Measurements from ENCODE around the gene PKM.

DNA sequence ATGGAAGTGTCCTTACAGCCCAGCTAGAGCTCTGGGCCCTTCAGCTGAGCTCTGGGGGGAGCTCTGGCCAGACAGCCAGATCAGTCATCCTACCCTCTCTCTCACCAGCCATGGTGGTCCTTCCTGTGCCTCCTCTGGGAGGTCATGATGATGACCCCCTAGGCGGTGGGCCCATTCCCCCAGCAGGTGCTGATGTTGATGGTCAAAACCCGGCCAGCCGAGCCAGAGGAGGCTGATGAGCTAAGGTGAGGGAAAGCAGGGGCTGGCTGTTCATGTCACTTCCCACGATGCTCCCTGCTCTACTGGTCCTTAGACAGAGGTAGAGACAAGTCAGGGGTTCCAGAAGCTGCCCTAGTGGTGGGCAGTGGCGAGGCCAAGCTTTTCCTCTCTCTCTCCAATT lies 68.4 kb downstream of the PKM start:
- TF ChIP-seq, protein P1, sequence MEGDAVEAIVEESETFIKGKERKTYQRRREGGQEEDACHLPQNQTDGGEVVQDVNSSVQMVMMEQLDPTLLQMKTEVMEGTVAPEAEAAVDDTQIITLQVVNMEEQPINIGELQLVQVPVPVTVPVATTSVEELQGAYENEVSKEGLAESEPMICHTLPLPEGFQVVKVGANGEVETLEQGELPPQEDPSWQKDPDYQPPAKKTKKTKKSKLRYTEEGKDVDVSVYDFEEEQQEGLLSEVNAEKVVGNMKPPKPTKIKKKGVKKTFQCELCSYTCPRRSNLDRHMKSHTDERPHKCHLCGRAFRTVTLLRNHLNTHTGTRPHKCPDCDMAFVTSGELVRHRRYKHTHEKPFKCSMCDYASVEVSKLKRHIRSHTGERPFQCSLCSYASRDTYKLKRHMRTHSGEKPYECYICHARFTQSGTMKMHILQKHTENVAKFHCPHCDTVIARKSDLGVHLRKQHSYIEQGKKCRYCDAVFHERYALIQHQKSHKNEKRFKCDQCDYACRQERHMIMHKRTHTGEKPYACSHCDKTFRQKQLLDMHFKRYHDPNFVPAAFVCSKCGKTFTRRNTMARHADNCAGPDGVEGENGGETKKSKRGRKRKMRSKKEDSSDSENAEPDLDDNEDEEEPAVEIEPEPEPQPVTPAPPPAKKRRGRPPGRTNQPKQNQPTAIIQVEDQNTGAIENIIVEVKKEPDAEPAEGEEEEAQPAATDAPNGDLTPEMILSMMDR (conservative IDR thresholded peaks at IDR 0.05 in 1 of 2, IDR thresholded peaks at IDR 0.05 in 1 of 2; ENCODE audit: low read depth in 1 of 2, low read length in 2 of 2), result no peak
- TF ChIP-seq EZH2 (IDR thresholded peaks at IDR 0.05; ENCODE audit: low read length, missing control alignments), result no peak
